Activated T-cell treated with anti-CD3 and anti-CD28 coated beads, Interleukin-2, amount 50 U/mL, for 72 hours (primary cell): ENCODE results near the gene TRAF3. TPM values are rescaled to one million over a fixed set of nuclear protein-coding genes. Genes with fewer than 3 reads are reported as not detected.
A peak's percentile ranks its signal among the peaks of the same experiment; 100 is the strongest.

Experiments
- ATAC-seq, 2 donors: fragments of 150-1000 bp; cut with Tn5 transposase; replicated peaks in 1 of 2; 2 replicates each; pipeline ENCODE4 v1.10.0; 2021; ENCODE audit warnings: moderate library complexity in 2 of 2, mild to moderate bottlenecking in 1 of 2
- DNase-seq, 2 donors: peaks; one replicate each; pipeline ENCODE4 v3.0.0; 2021 to 2022; ENCODE audit warnings: mixed read lengths in 1 of 2
- H3K27ac Mint-ChIP-seq: one replicate; pipeline ENCODE4 v1.8.0; 2022; ENCODE audit warnings: mild to moderate bottlenecking, moderate library complexity, mixed read lengths
- H3K27me3 Mint-ChIP-seq: one replicate; pipeline ENCODE4 v1.8.0; 2022; ENCODE audit warnings: low read depth, mixed read lengths
- H3K36me3 Mint-ChIP-seq, 2 donors: one replicate each; pipeline ENCODE4 v1.8.0; 2022; ENCODE audit warnings: mixed read lengths in 2 of 2, mild to moderate bottlenecking in 1 of 2; ENCODE audit not compliant: insufficient read depth in 2 of 2
- H3K4me1 Mint-ChIP-seq: one replicate; pipeline ENCODE4 v1.8.0; 2022; ENCODE audit warnings: low read depth, mixed read lengths
- H3K4me3 Mint-ChIP-seq, 2 donors: one replicate each; pipeline ENCODE4 v1.8.0; 2022; ENCODE audit warnings: mild to moderate bottlenecking in 2 of 2, mixed read lengths in 2 of 2, moderate library complexity in 2 of 2
- H3K9me3 Mint-ChIP-seq, 2 donors: one replicate each; pipeline ENCODE4 v1.8.0; 2022; ENCODE audit warnings: mixed read lengths in 2 of 2
- total RNA-seq, 2 donors: library from RNA; stranded (reverse); gene quantifications; one replicate each; pipeline ENCODE4 v1.2.3, GENCODE V29; 2022

Gene TRAF3
- total RNA-seq, 2 donors from 2014 or later = 123 to 137 TPM

- Mint-ChIP-seq H3K9me3 (no peaks in the 10 kb centered on the region), H3K36me3 (peaks cover 7 to 25% of the 10 kb centered on the region in 2 donors), H3K27ac (no peak overlapping the region), H3K4me3 (no peak overlapping the region), H3K27me3 (no peaks in the 10 kb centered on the region), H3K4me1 (peaks cover 18% of the 10 kb centered on the region)
- ATAC-seq (no peak), DNase-seq (no peak)
Observed at GRCh38 chr14:102905116-102906108, 128.2 kb downstream of the TRAF3 start.

DNA sequence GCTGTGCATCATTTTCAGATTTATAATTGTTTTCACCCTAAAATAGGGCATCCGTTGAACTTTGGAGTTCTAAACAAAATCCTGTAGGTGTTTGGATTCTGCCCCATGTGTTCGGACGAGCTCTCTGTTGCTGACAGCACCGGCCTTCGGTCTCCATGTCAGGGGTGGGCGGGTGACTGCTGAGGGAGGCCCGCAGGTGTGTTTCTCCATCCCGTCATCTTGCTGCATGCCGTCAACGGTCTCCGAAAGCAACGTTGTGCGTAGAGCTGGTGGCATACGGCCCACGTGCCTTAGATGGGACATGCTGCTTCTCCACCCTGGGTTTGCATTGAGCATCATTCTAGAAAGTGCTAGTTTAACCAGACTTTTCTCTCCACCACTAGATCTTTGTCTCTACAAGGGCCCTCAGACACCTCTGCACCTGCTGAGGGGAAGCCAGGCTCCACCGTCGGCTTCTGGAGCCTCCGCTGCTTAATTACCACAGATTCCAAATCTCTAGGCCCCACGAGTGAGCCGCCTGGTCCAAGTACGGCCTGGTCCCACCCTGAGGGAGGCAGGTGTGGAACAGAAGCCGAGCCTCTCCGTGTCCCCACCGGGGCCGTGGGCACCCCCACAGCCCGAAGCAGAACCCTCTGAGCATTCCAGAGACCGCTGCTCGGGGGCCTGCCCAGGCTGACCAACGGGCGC is 129.5 kb downstream of the TRAF3 start:
- no peak for DNase-seq

GRCh38 chr14:102907303-102907844 is 130.1 kb downstream of the TRAF3 start:
- Mint-ChIP-seq H3K27me3 (no peaks in the 10 kb centered on the region), H3K27ac (no peak overlapping the region), H3K36me3 (peaks cover 7 to 24% of the 10 kb centered on the region in 2 donors), H3K9me3 (no peaks in the 10 kb centered on the region), H3K4me3 (no peak overlapping the region), H3K4me1 (peaks cover 8% of the 10 kb centered on the region)
- DNase-seq (no peak), ATAC-seq (no peak)

More for the DNA sequence above, 129.5 kb downstream of the TRAF3 start:
- peaks cover 8% of the 10 kb centered on the region for H3K4me1 Mint-ChIP-seq
- H3K27ac Mint-ChIP-seq = no peak overlapping the region
- no peaks in the 10 kb centered on the region for H3K27me3 Mint-ChIP-seq
- peak in 1 of 2 donors; percentile 3 for ATAC-seq
- no peaks in the 10 kb centered on the region for H3K9me3 Mint-ChIP-seq
- peaks cover 7 to 25% of the 10 kb centered on the region in 2 donors for H3K36me3 Mint-ChIP-seq
- no peak overlapping the region for H3K4me3 Mint-ChIP-seq

GRCh38 chr14:102907980-102908730 is 130.9 kb downstream of the TRAF3 start:
- Mint-ChIP-seq H3K4me3 (no peak overlapping the region), H3K4me1 (no peaks in the 10 kb centered on the region), H3K36me3 (peaks cover 6 to 17% of the 10 kb centered on the region in 2 donors), H3K27me3 (no peaks in the 10 kb centered on the region), H3K9me3 (no peaks in the 10 kb centered on the region), H3K27ac (peak overlapping the region; percentile 20)
- no peak for ATAC-seq
- DNase-seq = no peak

DNA sequence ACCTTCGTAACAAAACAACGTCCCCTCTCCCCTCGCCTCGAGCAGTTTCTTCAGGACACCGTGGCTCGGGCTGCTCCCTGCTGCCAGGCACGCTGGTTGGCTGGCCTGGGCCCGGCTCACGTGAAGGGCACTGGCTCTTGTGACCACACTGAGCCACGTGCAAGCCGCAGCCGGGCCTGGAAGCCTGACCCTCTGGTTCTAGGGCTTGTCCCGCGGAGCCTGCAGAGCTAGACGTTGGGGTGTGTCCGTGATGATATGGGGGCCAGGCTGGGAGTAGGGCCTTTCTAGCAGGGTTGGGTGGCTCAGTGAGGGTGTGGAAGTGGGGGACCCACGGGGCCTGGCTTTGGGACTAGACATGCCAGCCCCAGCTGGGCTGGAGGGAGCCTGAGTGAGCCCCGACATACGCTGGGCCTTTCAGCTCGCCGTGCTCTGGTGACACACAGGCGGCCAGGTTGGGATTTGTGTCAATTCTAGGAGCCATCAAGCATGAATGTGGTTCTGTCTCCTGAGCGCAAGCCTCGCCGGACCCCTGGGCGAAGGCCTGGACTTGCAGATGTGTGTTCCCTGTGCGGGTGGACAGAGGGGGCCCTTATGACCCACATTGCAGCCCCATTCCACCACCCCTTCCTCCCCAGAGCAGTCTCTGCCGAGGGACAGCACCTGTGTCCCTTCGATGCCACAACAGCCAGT is 131.7 kb downstream of the TRAF3 start:
- no peak for DNase-seq
- no peaks in the 10 kb centered on the region for H3K4me1 Mint-ChIP-seq
- peak in 1 of 2 donors; percentile 8 for ATAC-seq
- no peak overlapping the region for H3K4me3 Mint-ChIP-seq
- H3K9me3 Mint-ChIP-seq = no peaks in the 10 kb centered on the region
- H3K27ac Mint-ChIP-seq = peak overlapping the region; percentile 19
- H3K27me3 Mint-ChIP-seq = no peaks in the 10 kb centered on the region
- H3K36me3 Mint-ChIP-seq = peaks cover 5 to 12% of the 10 kb centered on the region in 2 donors

- ATAC-seq (peak in 1 of 2 donors; percentile 18), DNase-seq (no peak)
- Mint-ChIP-seq H3K36me3 (peaks cover 5 to 12% of the 10 kb centered on the region in 2 donors), H3K9me3 (no peaks in the 10 kb centered on the region), H3K4me3 (no peak overlapping the region), H3K27ac (peak overlapping the region; percentile 19), H3K27me3 (no peaks in the 10 kb centered on the region), H3K4me1 (no peaks in the 10 kb centered on the region)
Observed at GRCh38 chr14:102909462-102909861, 132.2 kb downstream of the TRAF3 start.

GRCh38 chr14:102909911-102910310 is 132.7 kb downstream of the TRAF3 start:
- ATAC-seq = peak in 1 of 2 donors; percentile 2
- Mint-ChIP-seq H3K9me3 (no peaks in the 10 kb centered on the region), H3K4me3 (no peak overlapping the region), H3K4me1 (no peaks in the 10 kb centered on the region), H3K36me3 (peaks cover 5 to 12% of the 10 kb centered on the region in 2 donors), H3K27me3 (no peaks in the 10 kb centered on the region), H3K27ac (no peak overlapping the region)
- DNase-seq = no peak

GRCh38 chr14:102910442-102910841 is 133.2 kb downstream of the TRAF3 start:
- Mint-ChIP-seq H3K9me3 (no peaks in the 10 kb centered on the region), H3K27me3 (no peaks in the 10 kb centered on the region), H3K4me3 (no peak overlapping the region), H3K4me1 (no peaks in the 10 kb centered on the region), H3K27ac (peak overlapping the region; percentile 90), H3K36me3 (peaks cover 3 to 10% of the 10 kb centered on the region in 2 donors)
- ATAC-seq = no peak
- no peak for DNase-seq

- Mint-ChIP-seq H3K9me3 (no peaks in the 10 kb centered on the region), H3K4me3 (no peak overlapping the region), H3K27ac (no peak overlapping the region), H3K27me3 (no peaks in the 10 kb centered on the region), H3K36me3 (peaks cover 0 to 5% of the 10 kb centered on the region in 2 donors), H3K4me1 (peaks cover 8% of the 10 kb centered on the region)
- no peak for DNase-seq
- ATAC-seq = no peak
Observed at GRCh38 chr14:102911541-102911951, 134.3 kb downstream of the TRAF3 start.

DNA sequence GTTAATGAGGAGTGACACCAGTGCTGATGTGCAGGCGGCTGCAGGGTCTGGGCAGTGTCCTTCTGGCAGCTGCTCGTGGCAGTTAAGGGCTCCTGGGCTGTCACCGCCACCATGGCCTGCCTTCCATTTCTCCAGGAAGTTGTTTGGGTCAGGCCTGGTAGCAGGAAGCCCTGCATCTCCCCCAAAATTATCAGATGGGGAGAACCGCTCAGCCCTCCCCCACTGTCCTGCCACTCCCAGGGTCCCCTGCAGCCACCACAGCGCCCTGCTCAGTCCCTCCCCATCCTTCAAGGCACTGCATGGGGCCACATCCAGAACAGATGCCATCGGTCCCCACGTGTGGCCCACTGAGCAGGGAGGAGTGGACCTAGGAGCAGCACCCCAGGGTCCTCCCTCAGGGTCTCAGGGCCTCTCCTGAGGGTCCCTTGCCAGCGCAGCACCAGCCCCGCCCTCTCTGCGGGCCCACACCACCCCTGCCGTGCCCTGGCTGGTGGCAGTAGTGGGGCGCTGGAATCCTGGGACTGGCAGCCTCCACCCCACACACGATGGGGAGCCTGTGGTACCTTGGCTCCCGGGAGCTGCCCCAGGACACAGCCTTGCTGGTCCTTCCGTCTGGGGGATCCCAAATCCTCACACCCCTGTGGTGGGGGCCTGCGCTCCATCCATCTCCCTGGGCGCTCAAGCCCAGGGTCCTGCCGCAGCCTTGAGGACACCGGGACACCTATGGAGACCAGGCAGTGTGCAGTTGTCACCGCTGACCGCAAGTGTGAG is 134.9 kb downstream of the TRAF3 start:
- Mint-ChIP-seq H3K9me3 (no peaks in the 10 kb centered on the region), H3K27ac (no peak overlapping the region), H3K36me3 (peaks cover 0 to 5% of the 10 kb centered on the region in 2 donors), H3K4me3 (no peak overlapping the region), H3K27me3 (no peaks in the 10 kb centered on the region), H3K4me1 (peaks cover 12% of the 10 kb centered on the region)
- no peak for ATAC-seq
- no peak for DNase-seq

DNA sequence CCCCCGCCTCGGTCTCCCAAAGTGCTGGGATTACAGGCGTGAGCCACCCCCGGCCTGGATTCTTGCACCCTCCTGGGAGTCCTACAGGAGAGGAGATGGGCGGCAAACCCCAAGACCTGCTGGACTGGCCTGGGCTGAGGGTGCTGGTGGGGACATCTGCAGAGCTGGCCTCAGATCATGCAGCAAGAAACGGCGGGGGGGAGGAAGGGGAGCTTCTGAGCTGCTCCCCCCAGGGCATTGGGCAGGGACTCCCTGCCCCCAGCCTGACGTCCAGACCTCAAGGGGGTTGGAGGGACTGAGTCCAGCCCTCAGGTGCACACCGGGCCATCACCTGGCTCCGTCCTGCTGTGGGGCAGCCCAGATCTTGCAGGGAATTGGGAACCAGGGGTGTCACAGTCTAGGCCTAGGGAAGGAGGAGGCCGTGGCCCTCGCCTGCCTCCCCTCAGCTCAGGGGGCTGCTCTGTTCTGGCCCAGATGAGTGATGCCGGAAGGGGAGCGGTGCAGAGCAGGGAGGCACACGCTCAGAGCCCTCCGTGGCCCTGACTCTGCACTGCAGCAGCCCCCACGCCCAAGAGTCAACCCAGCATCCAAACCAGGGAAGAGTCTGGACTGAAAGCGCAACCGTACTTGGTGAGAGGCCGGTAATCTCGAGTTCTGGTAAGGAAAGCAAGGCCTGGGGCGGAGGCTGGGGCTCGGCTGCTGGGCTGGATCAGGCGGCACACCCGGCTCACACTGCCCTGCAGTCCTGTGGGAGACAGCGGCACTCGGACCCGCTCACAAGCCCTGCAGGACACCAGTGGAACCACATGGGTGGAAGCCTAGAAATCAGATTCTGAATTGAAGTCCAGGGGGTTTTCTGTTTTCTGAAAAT is 136.3 kb downstream of the TRAF3 start:
- Mint-ChIP-seq H3K4me1 (peaks cover 15% of the 10 kb centered on the region), H3K36me3 (peaks cover 0 to 2% of the 10 kb centered on the region in 2 donors), H3K9me3 (no peaks in the 10 kb centered on the region), H3K27me3 (no peaks in the 10 kb centered on the region), H3K4me3 (no peak overlapping the region), H3K27ac (no peak overlapping the region)
- DNase-seq (no peak), ATAC-seq (no peak)
